ENCODE results near the gene TOMT. TPM values are rescaled to one million over a fixed set of nuclear protein-coding genes. Genes with fewer than 3 reads are reported as not detected.
"Not testable (repeated sequence)": the region's sequence is repeated elsewhere in the genome, so short reads cannot be mapped to it uniquely, and the experiment has no call there.

TOMT gene
- total RNA-seq, 2 donors from 2014 or later, result not detected

DNA sequence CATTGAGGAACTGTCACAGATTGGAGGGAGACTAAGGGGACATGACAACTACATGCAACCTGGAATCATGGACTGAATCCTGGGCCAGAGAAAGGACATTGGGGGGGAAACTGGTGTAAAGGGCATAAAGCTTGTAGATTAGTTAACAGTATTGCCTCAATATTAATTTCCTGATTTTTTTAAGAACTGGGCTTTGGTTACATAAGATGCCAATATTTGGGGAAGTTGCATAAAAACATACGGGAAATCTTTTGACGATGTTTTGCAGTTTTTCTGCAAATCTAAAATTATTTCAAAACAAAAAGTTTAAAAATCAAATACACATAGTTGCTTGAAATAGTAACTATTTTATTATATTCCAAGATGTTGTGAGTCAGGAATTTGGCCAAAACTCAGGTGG lies 26.9 kb downstream of the TOMT start:
- TF ChIP-seq, protein P1, sequence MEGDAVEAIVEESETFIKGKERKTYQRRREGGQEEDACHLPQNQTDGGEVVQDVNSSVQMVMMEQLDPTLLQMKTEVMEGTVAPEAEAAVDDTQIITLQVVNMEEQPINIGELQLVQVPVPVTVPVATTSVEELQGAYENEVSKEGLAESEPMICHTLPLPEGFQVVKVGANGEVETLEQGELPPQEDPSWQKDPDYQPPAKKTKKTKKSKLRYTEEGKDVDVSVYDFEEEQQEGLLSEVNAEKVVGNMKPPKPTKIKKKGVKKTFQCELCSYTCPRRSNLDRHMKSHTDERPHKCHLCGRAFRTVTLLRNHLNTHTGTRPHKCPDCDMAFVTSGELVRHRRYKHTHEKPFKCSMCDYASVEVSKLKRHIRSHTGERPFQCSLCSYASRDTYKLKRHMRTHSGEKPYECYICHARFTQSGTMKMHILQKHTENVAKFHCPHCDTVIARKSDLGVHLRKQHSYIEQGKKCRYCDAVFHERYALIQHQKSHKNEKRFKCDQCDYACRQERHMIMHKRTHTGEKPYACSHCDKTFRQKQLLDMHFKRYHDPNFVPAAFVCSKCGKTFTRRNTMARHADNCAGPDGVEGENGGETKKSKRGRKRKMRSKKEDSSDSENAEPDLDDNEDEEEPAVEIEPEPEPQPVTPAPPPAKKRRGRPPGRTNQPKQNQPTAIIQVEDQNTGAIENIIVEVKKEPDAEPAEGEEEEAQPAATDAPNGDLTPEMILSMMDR (IDR thresholded peaks at IDR 0.05), result no peak
- TF ChIP-seq POLR2A (IDR thresholded peaks at IDR 0.05) (no peak), POLR2AphosphoS5 (IDR thresholded peaks at IDR 0.05) (no peak)
- Histone ChIP-seq H3K9me3 (no peaks in the 10 kb centered on the region), H3K27me3 (replicated peaks; ENCODE audit: insufficient read depth) (no peaks in the 10 kb centered on the region), H3K27ac (no peak overlapping the region), H3K36me3 (no peaks in the 10 kb centered on the region), H3K4me1 (replicated peaks) (no peaks in the 10 kb centered on the region), H3K4me3 (no peak overlapping the region)
- intact Hi-C loops (cut with DNase I), result no loop called here
- WGBS, result 78% methylated on average over 2 of the region's 2 CpGs
- no peak for DNase-seq (ENCODE audit: low spot score)

DNA sequence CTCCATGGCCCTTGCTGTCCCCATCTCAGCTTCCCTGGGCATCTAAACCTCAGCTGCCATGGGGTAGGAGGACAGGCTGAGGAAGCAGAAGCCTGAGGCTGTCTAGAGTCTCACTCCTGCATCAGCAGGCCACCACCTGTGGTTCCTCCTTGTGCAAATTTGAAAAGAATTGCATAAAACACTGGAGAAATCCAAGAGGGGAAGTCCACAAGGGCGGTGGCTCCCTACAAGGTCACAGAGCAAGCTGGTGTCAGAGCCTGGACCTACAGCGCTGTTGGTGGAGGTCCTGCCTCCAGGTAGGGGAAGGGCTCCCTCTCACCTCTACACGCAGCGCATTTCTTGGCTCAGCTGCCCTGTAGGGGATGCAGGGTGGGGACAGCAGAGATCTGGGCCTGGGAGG lies 29.7 kb downstream of the TOMT start, which contains the start of gene FOLR3:
TSS of gene FOLR3 (plus strand) at position 253 of the 400 bp plus-strand sequence. CDS start 228 bp downstream, outside the sequence.
- intact Hi-C loops (cut with DNase I); H3K27ac ChIP-seq; H3K36me3 ChIP-seq; H3K9me3 ChIP-seq; H3K27me3 ChIP-seq (replicated peaks; ENCODE audit: insufficient read depth); H3K4me1 ChIP-seq (replicated peaks); DNase-seq (ENCODE audit: low spot score); H3K4me3 ChIP-seq: not testable (repeated sequence)
- 95% methylated on average over 4 of the region's 4 CpGs for WGBS

DNA sequence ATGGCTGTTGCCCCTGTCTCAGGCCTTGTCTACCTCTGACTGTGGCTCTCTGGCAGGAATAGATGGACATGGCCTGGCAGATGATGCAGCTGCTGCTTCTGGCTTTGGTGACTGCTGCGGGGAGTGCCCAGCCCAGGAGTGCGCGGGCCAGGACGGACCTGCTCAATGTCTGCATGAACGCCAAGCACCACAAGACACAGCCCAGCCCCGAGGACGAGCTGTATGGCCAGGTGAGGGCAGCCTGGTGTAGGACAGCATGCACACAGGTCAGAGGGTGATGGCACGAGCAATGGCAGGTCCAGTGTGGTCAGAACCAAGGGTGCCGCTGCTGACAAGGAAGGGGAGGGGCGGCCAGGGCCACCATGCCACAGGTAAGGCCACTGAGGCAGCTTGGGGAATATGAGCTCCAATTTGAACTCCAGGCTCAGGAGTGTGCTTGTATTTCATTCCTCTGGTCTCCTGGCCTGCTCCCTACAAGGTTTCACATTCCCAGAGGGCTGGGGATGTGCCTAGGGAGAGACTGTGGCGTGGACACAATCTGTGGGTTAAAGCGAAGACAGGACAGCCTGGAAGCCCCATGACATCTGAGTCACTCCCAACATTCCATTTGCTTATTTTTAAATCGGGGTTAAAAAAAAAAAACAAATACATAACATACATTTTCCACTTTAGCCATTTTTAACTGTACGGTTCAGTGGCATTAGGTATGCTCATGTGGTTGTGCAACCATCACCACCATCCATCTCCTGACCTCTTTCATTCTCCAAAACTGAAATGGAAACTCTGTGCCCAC lies 30.4 kb downstream of the TOMT start:
- no peak for TF ChIP-seq POLR2AphosphoS5 (IDR thresholded peaks at IDR 0.05)
- TF ChIP-seq, protein P1 (IDR thresholded peaks at IDR 0.05), result no peak
- no peak for TF ChIP-seq POLR2A (IDR thresholded peaks at IDR 0.05)
- DNase-seq (ENCODE audit: low spot score), result no peak
- no peak overlapping the region for H3K4me3 ChIP-seq
- no peaks in the 10 kb centered on the region for H3K27me3 ChIP-seq (replicated peaks; ENCODE audit: insufficient read depth)
- intact Hi-C loops (cut with DNase I), result no loop called here
- no peaks in the 10 kb centered on the region for H3K9me3 ChIP-seq
- no peaks in the 10 kb centered on the region for H3K4me1 ChIP-seq (replicated peaks)
- 94% methylated on average over 14 of the region's 14 CpGs for WGBS
- H3K27ac ChIP-seq, result no peak overlapping the region
- H3K36me3 ChIP-seq, result no peaks in the 10 kb centered on the region

DNA sequence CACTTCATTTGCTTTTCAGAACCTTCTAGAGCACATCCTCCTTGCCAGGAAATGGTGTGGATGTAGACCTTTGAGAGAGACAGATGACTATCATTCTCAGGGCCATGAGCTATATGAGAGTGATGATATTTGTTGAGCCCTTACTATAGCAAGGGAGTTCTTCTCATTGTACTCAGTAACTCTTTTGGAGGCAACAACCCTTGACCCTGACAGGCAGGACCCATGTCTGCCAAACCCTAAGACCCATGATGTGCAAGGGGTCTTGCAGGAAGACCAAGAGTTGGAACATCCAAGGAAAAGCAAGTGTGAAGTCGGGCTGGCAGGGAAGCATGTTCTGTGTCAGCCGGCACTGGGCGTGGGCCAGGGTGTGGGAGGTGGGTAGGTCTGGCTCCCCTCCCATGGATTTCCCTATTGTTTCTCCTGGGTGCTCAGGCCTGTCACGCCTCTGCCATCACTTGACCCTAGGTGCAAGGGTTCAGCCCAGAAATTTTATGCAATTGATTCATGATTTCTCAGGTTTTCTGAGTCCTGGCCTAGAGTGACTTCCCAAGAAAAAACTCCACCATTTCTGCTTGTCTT lies 31.0 kb downstream of the TOMT start:
- H3K27ac ChIP-seq, result no peak overlapping the region
- no peaks in the 10 kb centered on the region for H3K4me1 ChIP-seq (replicated peaks)
- TF ChIP-seq POLR2A (IDR thresholded peaks at IDR 0.05) (no peak), POLR2AphosphoS5 (IDR thresholded peaks at IDR 0.05) (no peak)
- TF ChIP-seq, protein P1 (IDR thresholded peaks at IDR 0.05), result no peak
- H3K9me3 ChIP-seq, result no peaks in the 10 kb centered on the region
- 97% methylated on average over 4 of the region's 4 CpGs for WGBS
- no peak overlapping the region for H3K4me3 ChIP-seq
- intact Hi-C loops (cut with DNase I), result no loop called here
- H3K27me3 ChIP-seq (replicated peaks; ENCODE audit: insufficient read depth), result no peaks in the 10 kb centered on the region
- no peaks in the 10 kb centered on the region for H3K36me3 ChIP-seq
- DNase-seq (ENCODE audit: low spot score), result no peak

DNA sequence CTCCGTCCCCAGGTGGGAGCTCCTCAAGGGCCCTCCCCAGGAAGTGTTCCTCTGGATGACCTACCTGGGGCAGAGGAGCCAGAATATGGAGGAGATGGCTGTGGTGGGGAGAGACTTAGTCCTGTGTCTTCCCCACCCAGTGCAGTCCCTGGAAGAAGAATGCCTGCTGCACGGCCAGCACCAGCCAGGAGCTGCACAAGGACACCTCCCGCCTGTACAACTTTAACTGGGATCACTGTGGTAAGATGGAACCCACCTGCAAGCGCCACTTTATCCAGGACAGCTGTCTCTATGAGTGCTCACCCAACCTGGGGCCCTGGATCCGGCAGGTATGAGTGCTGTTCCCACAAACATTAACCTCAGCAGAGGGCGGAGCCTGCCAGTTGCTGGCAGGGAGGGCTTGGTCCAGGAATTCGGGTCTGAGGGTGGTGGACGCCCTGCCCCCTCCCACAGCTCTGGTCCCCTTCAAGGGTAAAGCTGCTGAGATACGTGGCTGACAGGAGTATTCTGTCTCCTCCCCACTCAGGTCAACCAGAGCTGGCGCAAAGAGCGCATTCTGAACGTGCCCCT lies 33.2 kb downstream of the TOMT start:
- no peak overlapping the region for H3K27ac ChIP-seq
- intact Hi-C loops (cut with DNase I), result no loop called here
- no peak for DNase-seq (ENCODE audit: low spot score)
- TF ChIP-seq POLR2A (IDR thresholded peaks at IDR 0.05), result no peak
- TF ChIP-seq POLR2AphosphoS5 (IDR thresholded peaks at IDR 0.05), result no peak
- TF ChIP-seq, protein P1 (IDR thresholded peaks at IDR 0.05), result no peak
- H3K4me3 ChIP-seq, result no peak overlapping the region
- no peaks in the 10 kb centered on the region for H3K27me3 ChIP-seq (replicated peaks; ENCODE audit: insufficient read depth)
- no peaks in the 10 kb centered on the region for H3K36me3 ChIP-seq
- H3K4me1 ChIP-seq (replicated peaks), result no peaks in the 10 kb centered on the region
- no peaks in the 10 kb centered on the region for H3K9me3 ChIP-seq
- WGBS, result 84% methylated on average over 11 of the region's 12 CpGs
